NT2/D1 (cell line): ENCODE results near the gene DUSP2.

ENCODE experiments used
- SUZ12 ChIP-seq: IDR thresholded peaks from 2 replicates; pipeline ENCODE4 v1.6.1; 2011; ENCODE audit not compliant: insufficient read length, insufficient read depth; ENCODE audit errors: extremely low read depth
- YY1 ChIP-seq: IDR thresholded peaks from 2 replicates; pipeline ENCODE4 v1.6.1; 2011; ENCODE audit not compliant: insufficient read length, insufficient read depth
- ZNF274 ChIP-seq: IDR thresholded peaks from 2 replicates; pipeline ENCODE4 v1.6.1; 2011; ENCODE audit warnings: mild to moderate bottlenecking, low read depth, low read length

- TF ChIP-seq YY1 (no peak), ZNF274 (no peak), SUZ12 (no peak)
Measured at GRCh38 chr2:96185516-96185915, 40.3 kb upstream of the DUSP2 start.
